Epithelial cell of proximal tubule (primary cell): ENCODE results near the gene SYNJ2. TPM values are rescaled to one million over a fixed set of nuclear protein-coding genes. Genes with fewer than 3 reads are reported as not detected.

Source experiments
- DNase-seq: peaks from one replicate; pipeline ENCODE4 v3.0.0-alpha.2; 2011; ENCODE audit warnings: low read depth
- H3K4me3 ChIP-seq: 2 replicates; pipeline ENCODE4 v1.5.1; 2011; ENCODE audit warnings: low read depth, mild to moderate bottlenecking, low read length
- CTCF ChIP-seq: conservative IDR thresholded peaks from 2 replicates; pipeline ENCODE4 v1.5.1; 2012; ENCODE audit warnings: low read depth, mild to moderate bottlenecking, low read length
- total RNA-seq: library from RNA; depleted of rRNA; stranded (reverse); fragments of >200 nt; gene quantifications from 2 replicates; pipeline ENCODE4 v1.2.3, GENCODE V29; 2015

SYNJ2 gene
- total RNA-seq, 1 donor from 2014 or later = 19.1 TPM

- no peak for TF ChIP-seq CTCF
Observed at GRCh38 chr6:157995458-157995857, 13.8 kb downstream of the SYNJ2 start.

GRCh38 chr6:157996201-157996712 lies 14.6 kb downstream of the SYNJ2 start:
- DNase-seq = no peak
- TF ChIP-seq CTCF = no peak
- H3K4me3 ChIP-seq = no peak overlapping the region

More at GRCh38 chr6:157995458-157995857, 13.8 kb downstream of the SYNJ2 start:
- no peak for DNase-seq
- H3K4me3 ChIP-seq = no peak overlapping the region

- no peak for TF ChIP-seq CTCF
- H3K4me3 ChIP-seq = no peak overlapping the region
- DNase-seq = no peak
Observed at GRCh38 chr6:157996918-157997702, 15.4 kb downstream of the SYNJ2 start.

- TF ChIP-seq CTCF = no peak
Observed at GRCh38 chr6:157997893-157998608, 16.4 kb downstream of the SYNJ2 start.

GRCh38 chr6:157998707-157999167 lies 17.1 kb downstream of the SYNJ2 start:
- no peak for TF ChIP-seq CTCF
- H3K4me3 ChIP-seq = no peak overlapping the region
- no peak for DNase-seq

More at GRCh38 chr6:157997893-157998608, 16.4 kb downstream of the SYNJ2 start:
- DNase-seq = no peak
- H3K4me3 ChIP-seq = no peak overlapping the region

GRCh38 chr6:157999168-158000051 lies 17.7 kb downstream of the SYNJ2 start:
- no peak for DNase-seq
- no peak overlapping the region for H3K4me3 ChIP-seq
- no peak for TF ChIP-seq CTCF
